Effector memory CD8-positive, alpha-beta T cell (primary cell): Measurements from ENCODE around the gene RPL27.

Source experiments
- ATAC-seq: fragments of 150-1000 bp; cut with Tn5 transposase; replicated peaks from 2 replicates; pipeline ENCODE4 v1.10.0; 2021; ENCODE audit warnings: mild to moderate bottlenecking, moderate library complexity
- DNase-seq, 3 experiments: peaks; one replicate each; pipeline ENCODE4 v3.0.0; 2021
- H3K27ac Mint-ChIP-seq, 2 donors: one replicate each; pipeline ENCODE4 v1.8.0; 2022; ENCODE audit warnings: mild to moderate bottlenecking in 2 of 2, mixed read lengths in 2 of 2, moderate library complexity in 2 of 2
- H3K27me3 Mint-ChIP-seq, 2 donors: one replicate each; pipeline ENCODE4 v1.8.0; 2022; ENCODE audit warnings: mixed read lengths in 2 of 2
- H3K36me3 Mint-ChIP-seq: one replicate; pipeline ENCODE4 v1.8.0; 2022; ENCODE audit warnings: mild to moderate bottlenecking, moderate library complexity, mixed read lengths; ENCODE audit not compliant: insufficient read depth
- H3K4me1 Mint-ChIP-seq, 2 donors: one replicate each; pipeline ENCODE4 v1.8.0; 2022; ENCODE audit warnings: low read depth in 2 of 2, mixed read lengths in 2 of 2
- H3K4me3 Mint-ChIP-seq, 2 donors: one replicate each; pipeline ENCODE4 v1.8.0; 2022; ENCODE audit warnings: mild to moderate bottlenecking in 2 of 2, mixed read lengths in 2 of 2, moderate library complexity in 2 of 2
- H3K9me3 Mint-ChIP-seq, 2 donors: one replicate each; pipeline ENCODE4 v1.8.0; 2022; ENCODE audit warnings: mixed read lengths in 2 of 2

Gene RPL27

DNA sequence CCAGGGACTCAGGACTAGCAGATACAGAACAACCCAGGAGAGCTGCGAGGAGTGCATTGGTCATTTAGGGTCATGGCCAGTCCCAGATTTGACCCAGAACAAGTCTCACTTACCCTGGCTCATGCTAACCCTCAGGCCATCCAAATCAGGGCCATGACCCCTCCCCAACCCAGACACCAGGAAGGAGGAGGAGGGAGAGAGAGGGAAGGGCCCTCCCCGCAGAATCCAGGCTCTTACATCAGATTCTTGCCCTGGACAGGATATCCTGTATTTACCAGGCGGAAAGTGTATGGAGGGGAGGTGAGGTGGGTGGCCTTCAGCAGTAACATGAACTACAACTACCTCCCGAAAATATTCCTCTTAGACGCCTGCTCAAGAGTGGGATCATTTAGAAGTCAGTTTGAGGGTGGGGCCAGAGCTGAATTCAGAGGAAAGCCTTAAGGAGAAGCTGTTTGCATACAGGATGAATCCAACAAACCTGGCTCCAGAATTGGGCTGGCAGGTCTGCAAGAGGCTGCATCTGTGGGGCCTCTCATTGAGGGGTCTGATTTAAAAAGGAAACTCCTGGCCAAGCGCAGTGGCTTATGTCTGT is 21.9 kb downstream of the RPL27 start:
- ATAC-seq = no peak
- H3K36me3 Mint-ChIP-seq = peaks cover 27% of the 10 kb centered on the region
- DNase-seq = no peak
- H3K4me3 Mint-ChIP-seq = peak overlapping the region; percentile 84
- peak overlapping the region; percentile 32 to 50 for H3K27ac Mint-ChIP-seq
- H3K9me3 Mint-ChIP-seq = no peaks in the 10 kb centered on the region
- H3K4me1 Mint-ChIP-seq = peaks cover 29 to 37% of the 10 kb centered on the region in 2 donors
- no peaks in the 10 kb centered on the region for H3K27me3 Mint-ChIP-seq

DNA sequence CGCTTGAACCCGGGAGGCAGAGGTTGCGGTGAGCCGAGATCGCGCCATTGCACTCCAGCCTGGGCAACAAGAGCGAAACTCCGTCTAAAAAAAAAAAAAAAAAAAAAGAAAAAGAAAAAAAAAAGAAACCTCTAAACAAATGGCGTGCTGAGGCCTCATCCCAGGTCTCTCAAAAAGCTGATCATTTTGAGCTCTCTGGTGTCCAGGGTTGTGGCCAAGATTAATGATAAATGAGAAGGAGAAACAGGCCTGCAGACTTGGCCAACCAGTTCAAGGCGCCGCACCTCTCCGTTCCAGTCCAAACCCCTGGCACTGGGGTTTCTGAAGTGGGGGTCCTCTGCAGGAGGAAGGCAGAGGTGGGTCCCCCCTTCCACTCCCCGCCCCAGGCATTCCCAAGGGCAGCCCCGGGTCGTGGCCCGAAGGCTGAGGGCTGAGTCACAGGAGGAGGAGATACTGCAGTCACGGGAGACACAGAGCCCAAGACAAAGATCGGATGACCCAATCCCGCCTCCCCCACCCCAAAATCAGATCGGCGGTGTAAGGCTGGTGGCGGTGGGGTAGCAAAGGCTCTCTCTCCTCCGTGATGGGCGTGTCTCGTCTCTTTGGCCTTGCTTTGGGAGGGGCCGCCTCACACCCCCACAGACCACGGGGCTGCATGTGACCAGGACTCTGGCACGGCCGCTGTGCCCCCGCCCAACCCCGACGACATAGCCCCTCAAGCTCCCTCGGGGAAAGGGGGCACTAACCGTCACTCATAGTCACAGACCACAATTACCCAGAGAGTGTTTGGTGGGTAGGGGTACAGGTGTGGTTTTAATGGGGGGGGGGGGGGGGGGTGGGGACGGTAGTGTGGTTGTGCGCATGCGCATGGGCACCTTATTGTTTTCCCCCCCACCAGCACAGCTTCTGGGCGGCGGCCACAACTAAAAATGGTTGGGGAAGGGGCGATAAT is 22.8 kb downstream of the RPL27 start:
- DNase-seq = peak in 2 of 3 experiments; percentile 10 to 28
- no peak for ATAC-seq
- H3K27ac Mint-ChIP-seq = peak overlapping the region in 1 of 2 donors; percentile 67

DNA sequence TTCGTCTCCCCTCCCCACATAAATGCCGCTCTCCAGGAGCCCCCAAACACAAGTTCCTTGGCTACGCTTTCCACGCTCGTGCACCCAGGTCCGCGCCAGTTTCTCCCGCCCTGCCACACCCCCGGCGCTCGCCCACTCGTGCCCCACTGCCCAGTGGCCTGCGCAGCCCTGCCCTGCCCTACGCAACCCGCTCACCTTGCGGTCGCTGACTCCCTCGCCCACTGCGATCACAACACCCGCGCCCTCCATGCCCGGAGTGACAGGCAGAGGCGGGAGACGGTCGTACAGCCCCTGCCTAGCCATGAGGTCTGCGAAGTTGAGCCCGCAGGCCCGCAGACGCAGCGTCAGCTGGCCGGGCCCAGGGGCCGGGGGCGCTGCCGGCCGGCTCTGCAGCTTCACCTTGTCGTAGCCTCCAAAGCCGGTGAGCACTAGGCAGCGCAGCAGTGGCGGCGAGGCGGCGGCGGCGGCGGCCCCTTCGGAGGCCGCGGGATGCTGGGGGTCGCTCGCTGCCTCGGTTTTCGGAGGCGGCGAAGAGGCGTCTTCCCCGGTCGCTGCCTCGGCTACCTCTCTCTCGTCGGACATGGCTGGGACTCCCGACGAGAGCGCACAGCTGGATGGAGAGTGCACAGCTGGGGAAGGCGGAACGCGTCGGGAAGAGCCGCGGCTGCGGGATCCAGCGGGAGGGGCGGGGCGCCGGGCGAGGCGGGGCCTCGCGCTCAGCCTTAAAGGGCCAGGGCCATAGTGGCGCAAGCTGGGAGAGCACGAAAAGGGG is 23.7 kb downstream of the RPL27 start, which contains the start of gene VAT1:
TSS of gene VAT1 (minus strand) at position 645 of the 772 bp plus-strand sequence. CDS start at position 582, 63 bp downstream.
- Mint-ChIP-seq H3K4me3 (peak within 1 kb of the TSS; percentile 84 to 92), H3K36me3 (peaks cover 27% of the 10 kb centered on the region), H3K4me1 (peaks cover 32 to 42% of the 10 kb centered on the region in 2 donors), H3K9me3 (no peaks in the 10 kb centered on the region), H3K27me3 (no peaks in the 10 kb centered on the region), H3K27ac (peak within 1 kb of the TSS in 1 of 2 donors; percentile 67)
- DNase-seq (peak; percentile 40 to 46 (median 45)), ATAC-seq (peak; percentile 44)

More for the DNA sequence above, 22.8 kb downstream of the RPL27 start:
- Mint-ChIP-seq H3K4me3 (peak overlapping the region; percentile 84), H3K9me3 (no peaks in the 10 kb centered on the region), H3K27me3 (no peaks in the 10 kb centered on the region), H3K36me3 (peaks cover 27% of the 10 kb centered on the region), H3K4me1 (peaks cover 32 to 42% of the 10 kb centered on the region in 2 donors)

DNA sequence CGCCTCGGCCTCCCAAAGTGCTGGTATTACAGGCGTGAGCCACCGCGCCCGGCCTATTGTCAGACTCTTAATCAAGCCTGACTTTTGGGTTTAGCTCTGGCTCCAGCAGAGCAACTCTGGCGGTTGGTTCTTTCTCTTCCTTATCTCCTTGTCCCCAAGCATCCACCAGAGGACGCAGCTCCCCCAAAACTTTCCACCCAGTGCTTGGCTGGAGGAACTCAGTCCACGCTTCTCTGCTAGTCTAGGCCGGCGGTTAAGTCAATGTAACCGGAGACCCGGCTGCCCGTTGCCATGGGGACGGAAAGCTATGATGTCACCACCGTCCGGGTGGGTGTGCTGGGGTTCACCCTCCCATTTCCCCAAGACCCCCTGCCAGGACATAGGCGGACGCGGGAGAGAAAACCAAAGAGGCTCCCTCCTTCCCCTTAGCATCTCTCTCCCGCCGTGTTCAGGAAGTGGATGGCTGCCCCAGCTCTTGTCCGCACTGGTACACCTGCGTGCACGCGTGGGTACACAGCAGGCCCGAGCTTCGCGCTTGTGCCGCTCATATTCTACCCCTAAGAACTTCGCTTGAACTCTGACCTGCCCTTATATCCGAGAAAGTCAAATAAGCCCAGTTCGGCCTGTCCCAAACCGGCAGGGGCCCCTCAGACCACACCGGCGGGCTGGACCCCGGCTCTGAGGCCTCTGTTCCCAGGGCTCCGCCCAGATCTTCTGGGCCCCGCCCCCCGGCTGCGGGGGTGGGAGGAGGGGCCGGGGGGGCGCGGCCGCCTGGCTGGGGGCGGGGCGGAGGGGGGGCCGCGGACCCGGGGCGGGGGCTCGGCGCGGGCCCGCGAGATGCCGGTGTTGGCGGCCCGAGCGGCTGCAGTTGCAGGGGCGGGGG is 26.4 kb downstream of the RPL27 start, which contains the start of gene RND2:
TSS of gene RND2 (plus strand) at position 825 of the 883 bp plus-strand sequence. CDS start 117 bp downstream, outside the sequence.
- H3K27ac Mint-ChIP-seq = peak within 1 kb of the TSS; percentile 86 to 89

DNA sequence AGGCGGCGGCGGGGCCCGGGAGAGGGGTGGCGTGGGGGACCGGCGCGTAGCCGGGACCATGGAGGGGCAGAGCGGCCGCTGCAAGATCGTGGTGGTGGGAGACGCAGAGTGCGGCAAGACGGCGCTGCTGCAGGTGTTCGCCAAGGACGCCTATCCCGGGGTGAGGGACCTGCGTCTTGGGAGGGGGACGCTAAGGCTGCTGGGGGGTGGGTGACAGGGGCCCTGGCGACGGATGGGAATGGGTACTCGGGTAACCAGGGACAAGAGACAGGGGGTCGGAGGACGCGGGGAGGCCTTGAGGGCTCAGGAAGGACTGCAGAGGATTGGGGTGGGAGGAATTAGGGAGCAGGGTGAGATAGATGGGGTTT is 27.1 kb downstream of the RPL27 start:
- Mint-ChIP-seq H3K9me3 (no peaks in the 10 kb centered on the region), H3K36me3 (peaks cover 19% of the 10 kb centered on the region), H3K27me3 (no peaks in the 10 kb centered on the region), H3K4me3 (peak overlapping the region; percentile 78 to 92), H3K4me1 (peaks cover 19 to 24% of the 10 kb centered on the region in 2 donors), H3K27ac (peak overlapping the region; percentile 86 to 89)
- no peak for DNase-seq
- no peak for ATAC-seq

More for the DNA sequence above, 26.4 kb downstream of the RPL27 start, which contains the start of gene RND2:
- peaks cover 23 to 30% of the 10 kb centered on the region in 2 donors for H3K4me1 Mint-ChIP-seq
- no peaks in the 10 kb centered on the region for H3K27me3 Mint-ChIP-seq
- H3K36me3 Mint-ChIP-seq = peaks cover 24% of the 10 kb centered on the region
- ATAC-seq (peak; percentile 69), DNase-seq (peak; percentile 76 to 82 (median 78))
- no peaks in the 10 kb centered on the region for H3K9me3 Mint-ChIP-seq
- H3K4me3 Mint-ChIP-seq = peak within 1 kb of the TSS; percentile 78 to 92

DNA sequence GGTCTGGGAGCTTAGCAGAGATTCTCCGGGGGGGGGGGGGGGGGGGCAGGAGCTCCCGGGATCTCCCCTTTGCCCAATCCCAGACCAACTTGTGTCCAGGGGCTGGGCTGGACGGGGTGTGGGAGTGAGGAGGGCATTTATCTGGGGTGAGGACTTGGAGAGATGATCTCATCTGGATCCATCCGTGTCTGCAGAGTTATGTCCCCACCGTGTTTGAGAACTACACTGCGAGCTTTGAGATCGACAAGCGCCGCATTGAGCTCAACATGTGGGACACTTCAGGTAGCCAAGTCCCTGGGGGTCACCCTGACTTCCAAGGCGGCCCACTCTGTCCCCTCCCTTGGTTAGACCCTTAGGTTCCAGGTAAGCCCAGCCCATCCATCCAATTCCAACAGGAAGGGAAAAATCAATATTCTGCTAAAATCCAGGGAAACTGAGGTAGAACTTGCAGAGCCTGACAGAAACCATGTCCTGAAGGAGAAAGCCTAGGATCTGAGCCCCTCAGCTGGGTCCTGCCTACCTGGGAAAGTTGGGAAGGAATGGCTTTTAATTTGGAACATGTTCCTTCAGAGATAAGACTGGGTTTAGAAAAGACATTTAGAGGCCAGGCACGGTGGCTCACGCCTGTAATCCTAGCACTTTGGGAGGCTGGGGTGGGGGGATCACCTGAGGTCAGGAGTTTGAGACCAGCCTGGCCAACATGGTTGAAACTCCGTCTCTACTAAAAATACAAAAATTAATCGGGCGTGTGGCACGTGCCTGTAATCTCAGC is 27.7 kb downstream of the RPL27 start:
- Mint-ChIP-seq H3K4me3 (peak overlapping the region; percentile 78 to 92), H3K27ac (peak overlapping the region; percentile 86 to 89), H3K36me3 (peaks cover 13% of the 10 kb centered on the region), H3K4me1 (peaks cover 17% of the 10 kb centered on the region in 2 donors), H3K9me3 (no peaks in the 10 kb centered on the region), H3K27me3 (no peaks in the 10 kb centered on the region)
- DNase-seq = no peak
- ATAC-seq = no peak

DNA sequence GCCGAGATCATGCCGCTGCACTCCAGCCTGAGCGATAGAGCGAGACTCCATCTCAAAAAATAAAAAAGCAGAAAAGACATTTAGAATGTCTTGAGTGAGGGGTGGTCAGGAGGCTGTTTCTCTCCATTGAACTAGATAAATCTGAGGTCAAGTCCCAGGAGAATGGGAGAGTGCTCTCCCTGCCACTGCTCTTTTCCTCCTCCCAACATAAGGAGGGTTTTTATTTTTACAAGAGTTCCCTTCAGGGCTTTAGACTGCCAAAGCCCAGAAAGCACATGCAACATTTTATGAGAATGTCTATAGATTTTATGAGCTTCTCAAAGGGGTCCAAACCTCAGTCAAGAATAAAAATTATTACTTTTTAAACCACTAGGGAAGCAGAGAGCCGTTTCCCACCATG is 28.4 kb downstream of the RPL27 start:
- H3K4me1 Mint-ChIP-seq = peaks cover 13 to 14% of the 10 kb centered on the region in 2 donors
- peak overlapping the region in 1 of 2 donors; percentile 12 for H3K4me3 Mint-ChIP-seq
- no peaks in the 10 kb centered on the region for H3K27me3 Mint-ChIP-seq
- H3K27ac Mint-ChIP-seq = peak overlapping the region; percentile 13 to 31
- peaks cover 11% of the 10 kb centered on the region for H3K36me3 Mint-ChIP-seq
- DNase-seq (no peak), ATAC-seq (no peak)
- H3K9me3 Mint-ChIP-seq = no peaks in the 10 kb centered on the region

DNA sequence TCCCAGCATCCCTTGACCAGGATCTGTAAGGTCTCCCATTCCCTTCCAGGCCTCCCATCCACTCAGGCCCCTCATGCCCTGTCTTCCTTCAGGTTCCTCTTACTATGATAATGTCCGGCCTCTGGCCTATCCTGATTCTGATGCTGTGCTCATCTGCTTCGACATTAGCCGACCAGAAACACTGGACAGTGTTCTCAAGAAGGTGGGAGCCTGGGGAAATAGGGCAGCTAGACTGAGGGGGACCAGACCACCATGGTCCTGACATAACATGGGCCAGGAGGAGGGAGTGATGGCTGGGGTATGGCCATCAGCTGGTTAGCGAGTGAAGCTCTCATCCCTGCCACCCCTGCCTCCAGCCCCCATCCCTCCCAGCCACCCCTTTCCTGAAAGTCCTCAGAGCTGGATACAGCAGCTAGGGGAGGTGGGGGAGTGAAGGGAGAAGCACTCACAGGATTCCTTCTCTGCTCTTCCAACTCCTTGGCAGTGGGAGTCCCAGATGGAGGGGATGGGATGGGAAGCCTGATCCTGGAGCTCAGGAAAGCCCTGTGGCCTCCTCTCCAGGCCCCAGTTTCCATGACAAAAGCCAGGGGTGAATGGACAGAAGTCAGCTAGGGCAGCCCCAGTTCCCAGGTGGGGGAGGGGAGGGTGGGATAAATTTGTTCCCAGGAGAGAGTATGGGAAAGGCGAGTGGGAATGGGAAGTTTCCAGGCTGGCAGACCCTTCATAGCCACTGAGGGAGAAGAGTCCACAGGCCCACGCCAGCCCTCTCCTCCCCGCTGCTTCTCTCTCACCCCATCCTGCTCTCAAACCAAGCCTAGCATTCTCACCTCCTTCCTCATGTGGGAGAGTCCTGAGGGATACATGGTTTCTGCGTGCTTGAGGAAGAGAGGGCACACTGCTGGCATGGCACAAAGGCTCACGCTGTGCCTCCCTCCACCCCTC is 29.1 kb downstream of the RPL27 start:
- Mint-ChIP-seq H3K27ac (no peak overlapping the region), H3K9me3 (no peaks in the 10 kb centered on the region), H3K4me1 (peaks cover 12 to 13% of the 10 kb centered on the region in 2 donors), H3K27me3 (no peaks in the 10 kb centered on the region), H3K4me3 (no peak overlapping the region), H3K36me3 (peaks cover 8% of the 10 kb centered on the region)
- ATAC-seq (no peak), DNase-seq (no peak)

DNA sequence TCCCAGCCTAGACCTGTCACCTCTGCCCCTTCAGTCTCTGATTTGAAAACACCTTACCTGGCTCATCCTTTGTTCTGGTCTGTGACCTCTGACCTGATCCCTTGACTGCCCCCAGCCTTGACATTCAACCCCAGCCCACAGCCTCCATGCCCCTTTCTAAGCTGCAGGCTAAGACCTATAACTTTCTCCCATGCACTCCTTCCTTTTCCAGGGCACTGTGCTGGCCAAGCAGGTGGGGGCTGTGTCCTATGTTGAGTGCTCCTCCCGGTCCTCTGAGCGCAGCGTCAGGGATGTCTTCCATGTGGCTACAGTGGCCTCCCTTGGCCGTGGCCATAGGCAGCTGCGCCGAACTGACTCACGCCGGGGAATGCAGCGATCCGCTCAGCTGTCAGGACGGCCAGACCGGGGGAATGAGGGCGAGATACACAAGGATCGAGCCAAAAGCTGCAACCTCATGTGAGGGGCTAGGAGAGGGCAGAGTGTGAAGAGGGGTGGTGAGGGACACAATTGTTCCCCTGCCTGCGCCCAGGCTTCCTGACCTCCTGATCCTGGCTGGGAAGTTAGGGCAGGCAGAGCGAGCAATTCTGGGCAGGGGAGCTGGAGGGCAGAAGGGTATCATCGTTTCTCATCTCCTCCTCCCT is 30.1 kb downstream of the RPL27 start:
- DNase-seq = no peak
- Mint-ChIP-seq H3K4me1 (peaks cover 11 to 13% of the 10 kb centered on the region in 2 donors), H3K27ac (no peak overlapping the region), H3K27me3 (no peaks in the 10 kb centered on the region), H3K36me3 (peaks cover 8% of the 10 kb centered on the region), H3K4me3 (no peak overlapping the region), H3K9me3 (no peaks in the 10 kb centered on the region)
- ATAC-seq = no peak

DNA sequence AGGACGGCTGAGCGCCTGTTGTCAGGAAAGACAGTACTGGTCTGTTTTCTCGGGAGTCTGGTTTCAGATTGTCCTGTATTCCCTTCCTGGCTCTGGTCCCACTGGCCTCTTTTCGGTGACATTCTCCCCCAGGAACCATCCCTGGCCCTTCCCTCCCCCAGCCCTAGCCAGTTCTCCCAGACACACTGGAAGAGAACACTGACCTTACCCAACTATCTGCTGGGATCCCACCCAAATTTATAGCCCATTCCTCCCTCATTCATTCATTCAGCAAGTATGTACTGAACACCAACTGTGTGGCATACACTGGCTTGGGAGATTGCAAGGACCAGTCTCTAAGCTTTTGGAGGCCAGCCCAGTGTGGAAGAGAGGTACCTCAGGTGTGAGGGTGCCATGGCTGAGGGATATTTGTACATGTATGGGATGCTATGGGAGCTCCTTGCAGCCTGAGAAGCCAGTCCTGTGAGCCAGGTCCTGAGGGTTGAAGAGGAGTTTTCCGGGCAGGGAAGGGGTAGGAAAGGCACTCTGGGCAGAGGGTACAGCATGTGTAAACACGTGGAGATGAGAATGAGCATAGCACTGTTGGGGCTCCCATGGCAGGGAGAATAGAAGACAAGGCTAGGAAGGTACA is 32.0 kb downstream of the RPL27 start:
- peak overlapping the region in 1 of 2 donors; percentile 6 for H3K27ac Mint-ChIP-seq
- no peak overlapping the region for H3K4me3 Mint-ChIP-seq

More for the DNA sequence above, 32.0 kb downstream of the RPL27 start:
- peaks cover 3 to 4% of the 10 kb centered on the region in 2 donors for H3K4me1 Mint-ChIP-seq
- H3K9me3 Mint-ChIP-seq = no peaks in the 10 kb centered on the region
- DNase-seq = no peak
- ATAC-seq = no peak
- H3K27me3 Mint-ChIP-seq = no peaks in the 10 kb centered on the region
- no peaks in the 10 kb centered on the region for H3K36me3 Mint-ChIP-seq
